ENCODE results near the gene UGT1A5. TPM values are rescaled to one million over a fixed set of nuclear protein-coding genes. Genes with fewer than 3 reads are reported as not detected.

UGT1A5 gene
- total RNA-seq, 2 experiments from 2014 or later = not detected

DNA sequence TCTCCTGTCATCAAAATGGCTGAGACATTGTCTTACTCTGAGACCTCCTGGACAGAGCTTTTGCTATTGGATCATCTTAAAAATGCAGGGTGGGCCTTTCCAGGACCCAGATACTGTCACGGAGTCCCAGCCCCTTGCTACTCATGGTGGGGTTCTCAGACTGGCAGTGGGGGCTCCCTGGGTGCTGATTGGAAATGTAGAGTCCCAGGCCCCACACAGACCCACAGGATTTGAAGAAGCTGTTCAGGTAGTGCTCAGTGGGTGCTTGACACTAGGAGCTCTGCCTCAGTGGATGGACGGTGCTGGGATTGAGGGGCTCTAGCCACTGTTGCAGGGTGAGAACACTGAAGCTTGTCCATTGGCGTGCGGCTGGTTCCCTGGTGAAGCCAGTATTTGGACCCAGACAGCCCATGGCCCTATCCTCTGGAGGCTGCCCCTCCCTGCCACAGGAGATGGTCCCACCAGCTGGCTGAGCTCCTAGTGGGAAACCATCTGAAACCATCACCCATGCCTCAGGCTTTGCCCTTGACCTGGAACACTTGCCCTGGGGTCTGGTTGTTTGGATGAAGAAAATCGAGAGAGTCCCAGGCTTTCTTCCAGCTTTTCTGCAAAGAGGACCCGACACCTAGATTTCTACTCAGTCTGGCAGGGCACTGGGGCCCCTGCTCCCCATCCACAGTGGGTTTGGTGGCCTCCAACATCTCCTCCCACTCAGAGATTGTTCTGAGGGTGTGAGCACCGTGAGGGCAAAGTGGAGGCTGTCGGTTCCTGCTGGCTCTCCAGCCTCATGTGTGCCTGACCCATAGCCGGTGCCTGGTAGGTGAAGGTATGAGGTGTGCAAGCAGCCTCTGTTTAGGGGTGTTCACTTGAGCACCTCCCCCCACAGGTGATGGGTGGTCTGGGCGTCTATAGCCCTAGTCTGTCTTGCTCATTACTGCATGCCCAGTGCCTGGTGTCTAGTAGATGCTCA, 95.5 kb downstream of the UGT1A5 start:
- Histone ChIP-seq H3K9me3 (ENCODE audit: low read length) (no peaks in the 10 kb centered on the region), H3K9me2 (ENCODE audit: insufficient read depth, low read length) (no peaks in the 10 kb centered on the region), H3K4me1 (ENCODE audit: insufficient read depth, low read length, poor library complexity, severe bottlenecking) (no peaks in the 10 kb centered on the region), H3K36me3 (ENCODE audit: insufficient read depth, low read length) (no peaks in the 10 kb centered on the region), H3K79me2 (ENCODE audit: insufficient read depth, low read depth, low read length) (no peaks in the 10 kb centered on the region), H3K4me2 (ENCODE audit: low read length) (no peak overlapping the region), H3K4me3 (ENCODE audit: low read depth, low read length, poor library complexity, severe bottlenecking) (no peak overlapping the region), H4K20me1 (ENCODE audit: insufficient read depth, low read length) (no peaks in the 10 kb centered on the region), H2AFZ (ENCODE audit: low read length) (no peak overlapping the region), H3K27ac (ENCODE audit: low read depth, low read length, poor library complexity, severe bottlenecking) (no peak overlapping the region)
- intact Hi-C loops (cut with micrococcal nuclease; ENCODE audit: unreplicated experiment) = no loop called here
- no TSS peak for BruUV-seq (replicated peaks)
- CTCF ChIA-PET (ENCODE audit: unreplicated experiment) = no interaction called here
- no peak for TF ChIP-seq EZH2phosphoT487 (IDR thresholded peaks at IDR 0.05; ENCODE audit: borderline replicate concordance, low read depth, low read length)
- TF ChIP-seq, protein P1, sequence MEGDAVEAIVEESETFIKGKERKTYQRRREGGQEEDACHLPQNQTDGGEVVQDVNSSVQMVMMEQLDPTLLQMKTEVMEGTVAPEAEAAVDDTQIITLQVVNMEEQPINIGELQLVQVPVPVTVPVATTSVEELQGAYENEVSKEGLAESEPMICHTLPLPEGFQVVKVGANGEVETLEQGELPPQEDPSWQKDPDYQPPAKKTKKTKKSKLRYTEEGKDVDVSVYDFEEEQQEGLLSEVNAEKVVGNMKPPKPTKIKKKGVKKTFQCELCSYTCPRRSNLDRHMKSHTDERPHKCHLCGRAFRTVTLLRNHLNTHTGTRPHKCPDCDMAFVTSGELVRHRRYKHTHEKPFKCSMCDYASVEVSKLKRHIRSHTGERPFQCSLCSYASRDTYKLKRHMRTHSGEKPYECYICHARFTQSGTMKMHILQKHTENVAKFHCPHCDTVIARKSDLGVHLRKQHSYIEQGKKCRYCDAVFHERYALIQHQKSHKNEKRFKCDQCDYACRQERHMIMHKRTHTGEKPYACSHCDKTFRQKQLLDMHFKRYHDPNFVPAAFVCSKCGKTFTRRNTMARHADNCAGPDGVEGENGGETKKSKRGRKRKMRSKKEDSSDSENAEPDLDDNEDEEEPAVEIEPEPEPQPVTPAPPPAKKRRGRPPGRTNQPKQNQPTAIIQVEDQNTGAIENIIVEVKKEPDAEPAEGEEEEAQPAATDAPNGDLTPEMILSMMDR (conservative IDR thresholded peaks at IDR 0.05; ENCODE audit: low read length) = no peak
- POLR2A ChIA-PET = no interaction called here
- DNase-seq (ENCODE audit: low spot score) = no peak

DNA sequence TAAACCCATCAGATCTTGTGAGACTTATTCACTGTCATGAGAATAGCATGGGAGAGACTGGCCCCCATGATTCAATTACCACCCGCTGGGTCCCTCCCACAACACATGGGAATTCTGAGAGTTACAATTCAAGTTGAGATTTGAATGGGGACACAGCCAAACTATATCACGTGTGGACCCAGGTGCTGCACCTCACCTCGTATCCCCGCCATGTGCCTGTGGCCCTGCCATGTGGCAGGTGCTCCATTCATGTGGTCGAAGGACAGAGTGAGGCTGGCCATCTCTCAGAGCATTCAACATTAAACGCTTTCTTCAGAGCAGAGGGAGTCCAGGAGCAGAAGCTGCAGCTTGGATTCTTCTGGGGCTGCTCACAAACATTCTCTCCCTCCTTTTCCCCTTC, 97.7 kb downstream of the UGT1A5 start:
- Histone ChIP-seq H3K4me3 (ENCODE audit: low read depth, low read length, poor library complexity, severe bottlenecking) (no peak overlapping the region), H4K20me1 (ENCODE audit: insufficient read depth, low read length) (no peaks in the 10 kb centered on the region), H3K9me3 (ENCODE audit: low read length) (no peaks in the 10 kb centered on the region), H3K4me1 (ENCODE audit: insufficient read depth, low read length, poor library complexity, severe bottlenecking) (no peaks in the 10 kb centered on the region), H3K36me3 (ENCODE audit: insufficient read depth, low read length) (no peaks in the 10 kb centered on the region), H2AFZ (ENCODE audit: low read length) (no peak overlapping the region), H3K27ac (ENCODE audit: low read depth, low read length, poor library complexity, severe bottlenecking) (no peak overlapping the region), H3K79me2 (ENCODE audit: insufficient read depth, low read depth, low read length) (no peaks in the 10 kb centered on the region), H3K4me2 (ENCODE audit: low read length) (no peak overlapping the region), H3K9me2 (ENCODE audit: insufficient read depth, low read length) (no peaks in the 10 kb centered on the region)
- POLR2A ChIA-PET = no interaction called here
- TF ChIP-seq, protein P1 (conservative IDR thresholded peaks at IDR 0.05; ENCODE audit: low read length) = no peak
- no peak for TF ChIP-seq EZH2phosphoT487 (IDR thresholded peaks at IDR 0.05; ENCODE audit: borderline replicate concordance, low read depth, low read length)
- no peak for DNase-seq (ENCODE audit: low spot score)
- CTCF ChIA-PET (ENCODE audit: unreplicated experiment) = no interaction called here
- intact Hi-C loops (cut with micrococcal nuclease; ENCODE audit: unreplicated experiment) = no loop called here
- no TSS peak for BruUV-seq (replicated peaks)

GRCh38 chr2:233811087-233811486, 98.4 kb downstream of the UGT1A5 start:
- Histone ChIP-seq H3K79me2 (ENCODE audit: insufficient read depth, low read depth, low read length) (no peaks in the 10 kb centered on the region), H3K4me3 (ENCODE audit: low read depth, low read length, poor library complexity, severe bottlenecking) (no peak overlapping the region), H3K4me2 (ENCODE audit: low read length) (no peak overlapping the region), H3K27ac (ENCODE audit: low read depth, low read length, poor library complexity, severe bottlenecking) (no peak overlapping the region), H3K36me3 (ENCODE audit: insufficient read depth, low read length) (no peaks in the 10 kb centered on the region), H3K9me2 (ENCODE audit: insufficient read depth, low read length) (no peaks in the 10 kb centered on the region), H2AFZ (ENCODE audit: low read length) (no peak overlapping the region), H3K4me1 (ENCODE audit: insufficient read depth, low read length, poor library complexity, severe bottlenecking) (no peaks in the 10 kb centered on the region), H3K9me3 (ENCODE audit: low read length) (no peaks in the 10 kb centered on the region), H4K20me1 (ENCODE audit: insufficient read depth, low read length) (no peaks in the 10 kb centered on the region)
- no peak for DNase-seq (ENCODE audit: low spot score)
- no TSS peak for BruUV-seq (replicated peaks)
- POLR2A ChIA-PET = interaction anchor here (0.6 kb wide), 1 partner anchor 616 kb away, joined by 7 read pairs; no protein-coding TSS in a partner anchor
- CTCF ChIA-PET (ENCODE audit: unreplicated experiment) = no interaction called here
- no peak for TF ChIP-seq EZH2phosphoT487 (IDR thresholded peaks at IDR 0.05; ENCODE audit: borderline replicate concordance, low read depth, low read length)
- TF ChIP-seq, protein P1 (conservative IDR thresholded peaks at IDR 0.05; ENCODE audit: low read length) = no peak
- intact Hi-C loops (cut with micrococcal nuclease; ENCODE audit: unreplicated experiment) = no loop called here

Data from OCI-LY7 (cell line).